CD4-positive, alpha-beta T cell treated with Interleukin-12 subunit alpha and Interleukin-12 subunit beta, for 1 hour (primary cell): ENCODE results near the gene MAPK9.
"Not testable (repeated sequence)": the region's sequence is repeated elsewhere in the genome, so short reads cannot be mapped to it uniquely, and the experiment has no call there.

Source experiments
- DNase-seq: peaks from one replicate; pipeline ENCODE4 v3.0.0-alpha.2; 2020

Gene MAPK9

GRCh38 chr5:180222056-180222455 lies 69.8 kb downstream of the MAPK9 start:
- no peak for DNase-seq

DNA sequence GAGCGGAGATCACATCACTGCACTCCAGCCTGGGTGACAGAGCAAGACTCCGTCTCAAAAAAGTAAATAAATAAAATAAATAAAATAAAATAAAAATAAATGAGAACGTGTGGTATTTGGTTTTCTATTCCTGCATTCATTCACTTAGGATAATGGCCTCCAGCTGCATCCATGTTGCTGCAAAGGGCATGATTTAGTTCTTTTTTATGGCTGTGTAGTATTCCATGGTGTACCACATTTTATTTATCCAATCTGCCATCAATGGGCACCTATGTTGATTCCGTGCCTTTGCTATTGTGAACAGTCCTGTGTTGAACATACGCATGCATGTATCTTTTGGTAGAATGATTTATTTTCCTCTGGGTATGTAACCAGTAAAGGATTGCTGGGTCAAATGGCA lies 74.1 kb downstream of the MAPK9 start:
- DNase-seq = no peak

DNA sequence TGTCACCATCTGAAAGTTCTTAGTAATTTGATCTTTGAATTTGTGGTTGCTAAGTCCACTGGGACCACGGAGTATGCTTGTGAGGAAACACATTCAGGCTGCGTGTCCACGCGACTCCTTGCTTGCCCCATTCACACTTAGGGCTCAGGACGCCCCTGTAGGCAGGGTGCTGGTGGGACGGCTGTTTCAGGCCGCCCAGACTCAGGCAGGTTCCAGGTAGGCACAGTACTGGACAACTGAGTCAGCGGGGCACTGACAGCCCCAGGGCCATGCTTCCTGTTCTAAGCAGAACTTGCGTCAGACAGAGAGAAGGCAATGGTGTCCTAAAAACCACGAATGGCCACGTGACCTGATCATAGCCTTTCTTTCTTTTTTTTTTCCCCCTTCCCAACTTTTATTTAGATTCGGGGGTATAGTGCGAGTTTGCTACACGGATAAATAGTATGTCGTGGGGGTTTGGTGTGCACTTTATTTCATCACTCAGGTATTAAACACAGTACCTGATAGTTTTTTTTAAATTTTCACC lies 75.2 kb downstream of the MAPK9 start:
- DNase-seq = no peak

DNA sequence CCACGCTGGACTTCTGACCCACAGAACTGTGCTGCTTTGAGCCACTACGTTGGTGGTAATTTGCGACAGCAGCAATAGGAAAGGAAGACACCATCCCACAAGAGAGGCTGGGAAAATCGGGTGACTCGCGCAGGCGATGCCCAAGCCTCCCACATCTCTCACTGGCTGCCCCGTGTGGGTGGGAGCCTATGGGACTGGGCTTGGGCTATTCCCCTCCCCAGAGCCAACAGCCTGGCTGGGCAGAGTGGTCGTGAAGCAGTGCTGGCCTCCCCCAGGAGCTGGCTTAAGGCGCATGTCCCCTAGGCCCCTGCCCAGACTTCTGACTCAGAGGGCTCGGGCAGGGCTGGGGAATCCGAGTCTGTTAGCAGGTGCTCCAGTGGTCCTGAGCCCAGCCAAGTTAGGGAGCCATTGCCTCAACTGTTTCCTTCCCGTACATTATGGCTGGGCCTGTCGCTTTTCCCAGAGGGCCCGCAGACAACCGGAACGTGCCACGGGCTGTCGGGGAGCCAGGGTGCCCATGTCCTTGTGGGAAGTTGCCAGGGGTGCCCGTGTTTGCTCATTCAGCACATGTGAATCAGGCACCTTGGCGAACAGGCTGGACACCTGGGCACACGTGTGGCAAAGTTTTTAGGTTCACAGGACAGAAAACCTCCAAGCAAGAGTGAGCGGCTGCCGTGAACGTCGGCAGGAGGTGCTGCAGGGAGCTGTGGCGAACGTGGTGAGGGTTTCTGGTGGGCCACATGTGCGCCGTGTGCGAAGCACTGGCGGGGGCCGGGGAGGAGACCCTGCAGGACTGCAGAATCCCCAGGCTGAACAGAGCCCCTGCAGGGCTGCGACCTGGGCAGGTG lies 75.9 kb downstream of the MAPK9 start:
- DNase-seq = no peak

DNA sequence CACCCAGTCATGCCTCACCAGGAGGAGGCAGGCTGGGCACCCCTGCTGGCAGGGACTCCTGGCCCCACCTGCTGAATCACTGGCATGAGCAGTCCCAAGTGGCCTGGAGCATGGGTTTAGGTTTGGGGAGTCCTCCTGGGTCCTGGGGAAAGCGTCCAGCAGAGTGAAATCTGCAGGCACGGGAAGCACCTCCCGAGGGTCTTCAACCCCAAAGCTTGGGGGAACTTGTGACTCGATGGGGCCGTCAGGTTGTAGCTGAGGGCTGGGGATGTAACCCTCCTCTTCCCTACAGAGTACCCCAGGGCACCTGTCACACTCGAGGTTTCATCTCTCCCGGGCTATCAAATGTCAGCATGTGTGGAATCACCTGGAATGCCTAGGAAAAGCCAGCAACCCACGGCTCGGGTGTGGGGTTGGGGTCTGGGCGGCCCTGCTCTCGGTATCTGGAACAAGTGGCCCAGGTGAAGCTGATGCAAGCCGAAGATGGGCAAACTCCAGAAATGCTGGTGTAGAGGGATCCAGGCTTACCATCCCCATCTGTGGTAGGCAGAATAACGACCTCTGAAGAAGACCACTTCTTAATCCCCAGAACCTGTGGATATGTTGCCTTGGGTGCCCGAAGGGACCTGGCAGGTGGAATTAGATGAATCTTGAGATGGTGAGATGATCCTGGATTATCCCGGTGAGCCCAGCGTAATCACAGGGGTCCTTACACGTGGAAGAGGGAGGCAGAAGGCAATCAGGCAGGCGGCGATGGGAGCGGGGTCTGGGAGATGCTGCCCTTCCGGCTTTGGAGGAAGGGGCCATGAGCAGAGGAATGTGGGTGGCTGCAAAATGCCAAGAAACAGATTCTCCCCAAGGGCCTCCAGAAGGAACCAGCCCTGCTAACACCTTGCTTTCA lies 76.8 kb downstream of the MAPK9 start:
- no peak for DNase-seq

DNA sequence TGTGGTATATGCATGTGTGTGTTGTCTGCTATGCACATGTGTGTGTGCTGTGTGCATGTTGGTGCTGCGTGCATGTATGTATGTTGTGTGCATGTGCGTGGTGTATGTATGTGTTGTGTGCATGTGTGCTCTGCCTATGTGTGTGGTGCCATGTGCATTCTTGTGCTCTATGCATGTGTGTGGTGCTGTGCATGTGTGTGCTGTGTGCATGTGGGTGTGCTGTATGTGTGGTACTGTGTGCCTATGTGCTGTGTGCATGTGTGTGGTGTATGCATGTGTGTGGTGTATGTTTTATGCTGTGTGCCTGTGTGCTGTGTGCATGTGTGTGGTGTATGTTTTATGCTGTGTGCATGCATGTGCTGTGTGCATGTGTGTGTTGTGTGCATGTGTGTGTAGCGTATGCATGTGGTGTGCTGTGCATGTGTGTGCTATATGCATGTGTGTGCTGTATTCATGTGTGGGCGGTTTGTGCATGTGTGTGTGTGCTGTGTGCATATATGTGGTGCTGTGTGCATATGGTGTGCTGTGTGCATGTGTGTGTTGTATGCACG lies 78.2 kb downstream of the MAPK9 start:
- no peak for DNase-seq

DNA sequence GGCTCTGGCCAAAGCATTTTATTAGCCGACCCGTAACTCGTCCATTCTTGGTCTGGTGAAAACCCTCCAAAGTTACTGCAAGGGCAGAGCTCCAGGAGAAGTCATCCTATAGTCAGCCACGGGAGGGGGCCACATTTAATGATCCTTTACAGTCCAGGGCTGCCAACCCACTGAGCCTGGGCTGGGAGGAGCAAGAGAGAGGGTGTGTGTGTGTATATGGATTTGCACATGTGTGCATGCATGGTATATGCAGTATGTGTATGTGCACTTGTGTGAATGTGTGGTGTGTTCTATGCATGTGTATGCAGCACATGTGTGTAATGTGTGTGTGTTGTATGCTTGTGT lies 78.7 kb downstream of the MAPK9 start:
- no peak for DNase-seq

DNA sequence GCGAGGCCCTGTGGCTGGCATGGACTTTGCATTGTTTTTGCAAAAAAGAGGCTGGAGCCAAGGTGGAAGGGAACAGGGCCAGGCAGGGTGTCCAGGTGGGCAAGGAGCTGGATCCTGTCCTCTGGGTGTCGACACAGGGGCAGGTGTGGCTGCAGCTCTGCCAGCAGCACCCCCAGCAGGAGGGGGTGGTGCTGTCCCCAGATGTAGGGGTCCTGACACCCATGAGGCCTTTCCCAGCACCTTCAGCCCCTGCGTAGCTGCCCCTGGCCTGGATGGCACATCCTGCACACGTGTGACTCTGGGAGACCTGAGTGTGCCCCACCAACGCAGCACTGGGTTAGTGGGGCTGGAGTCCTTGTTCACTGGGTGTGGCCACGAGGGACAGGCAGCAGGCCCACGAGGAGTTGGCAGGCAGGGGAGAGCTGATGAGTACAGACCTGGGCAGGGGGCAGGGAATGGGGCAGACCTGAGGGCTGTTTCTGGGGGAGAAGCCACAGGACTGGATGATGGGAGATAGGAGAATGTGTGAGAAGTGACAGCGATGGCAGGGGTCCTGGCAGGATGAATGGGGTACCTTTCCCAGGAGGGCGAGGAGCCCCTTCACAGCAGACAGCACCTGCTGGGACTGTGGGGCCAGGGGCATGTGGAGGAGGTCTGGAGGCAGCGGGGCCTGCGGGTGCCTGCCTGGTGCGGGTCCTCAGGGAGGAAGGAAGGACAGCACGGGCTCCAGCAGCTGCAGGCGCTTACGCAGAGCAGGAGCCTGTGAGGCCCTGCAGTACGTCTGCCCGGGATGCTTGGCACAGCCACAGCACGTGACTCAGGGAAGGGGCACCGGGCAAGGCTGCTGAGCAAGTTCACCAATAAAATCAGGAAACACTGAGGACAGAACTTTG lies 79.3 kb downstream of the MAPK9 start:
- no peak for DNase-seq

DNA sequence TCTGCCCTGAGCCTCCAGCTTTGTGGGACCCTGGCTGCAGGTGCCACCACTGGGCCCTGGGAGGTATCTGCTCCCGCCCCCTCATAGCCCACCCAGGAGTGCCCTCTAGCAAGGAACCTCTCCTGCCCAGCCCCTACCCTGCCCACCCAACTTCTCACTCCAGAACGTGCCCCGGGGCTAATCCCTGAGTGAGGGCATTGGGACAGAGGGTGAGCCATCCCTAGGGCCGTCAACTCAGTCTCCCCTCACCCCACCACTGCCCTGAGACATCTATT lies 80.2 kb downstream of the MAPK9 start:
- no peak for DNase-seq

GRCh38 chr5:180210961-180211760 lies 80.7 kb downstream of the MAPK9 start:
- no peak for DNase-seq

- not testable (repeated sequence) for DNase-seq
Measured at GRCh38 chr5:180210077-180210476, 81.8 kb downstream of the MAPK9 start.

GRCh38 chr5:180209137-180209581 lies 82.7 kb downstream of the MAPK9 start, which contains the start of gene RASGEF1C:
TSS of gene RASGEF1C (minus strand) at chr5:180209211. CDS start at chr5:180138052, 71,159 bp downstream.
- DNase-seq = peak; percentile 54

- DNase-seq = no peak
Measured at GRCh38 chr5:180208435-180209081, 83.3 kb downstream of the MAPK9 start.

- DNase-seq = no peak
Measured at GRCh38 chr5:180208038-180208434, 83.8 kb downstream of the MAPK9 start.

GRCh38 chr5:180207593-180207992 lies 84.3 kb downstream of the MAPK9 start:
- no peak for DNase-seq

DNA sequence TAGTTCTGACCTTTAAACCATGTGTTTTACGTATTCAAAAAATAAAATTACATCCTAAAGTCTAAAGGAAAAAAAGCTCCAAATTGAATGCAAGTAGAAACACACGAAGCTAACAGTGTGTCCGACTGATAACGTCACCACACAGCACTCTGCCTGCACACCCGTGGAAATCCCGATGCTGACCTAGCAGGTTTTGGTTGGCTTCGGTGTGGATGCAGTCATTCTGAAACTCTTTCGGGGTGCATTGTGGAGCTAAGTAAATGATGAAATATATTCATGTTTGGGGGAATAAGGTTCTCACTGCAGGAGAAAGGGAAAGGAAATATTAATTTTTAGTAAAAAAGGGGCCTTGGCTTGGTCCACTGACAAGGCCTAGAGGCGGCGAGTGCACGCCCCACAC lies 84.9 kb downstream of the MAPK9 start:
- DNase-seq = no peak

DNA sequence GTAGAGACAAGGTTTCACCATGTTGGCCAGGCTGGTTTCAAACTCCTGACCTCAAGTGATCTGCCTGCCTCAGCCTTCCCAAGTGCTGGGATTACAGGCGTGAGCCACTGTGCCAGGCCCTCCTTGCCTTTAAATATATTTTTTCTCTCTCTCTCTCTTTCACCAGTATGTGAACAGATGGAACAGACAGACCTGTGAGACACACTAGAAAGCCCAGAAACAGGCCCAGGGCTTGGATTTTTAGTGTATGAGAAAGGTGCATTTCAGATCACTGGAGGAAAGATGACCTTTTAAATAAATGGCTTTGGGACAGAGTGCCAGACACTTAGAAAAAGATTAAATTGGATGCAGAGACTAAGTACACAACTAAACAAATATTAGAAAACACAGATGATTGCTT lies 86.0 kb downstream of the MAPK9 start:
- no peak for DNase-seq

GRCh38 chr5:180204276-180204819 lies 87.5 kb downstream of the MAPK9 start:
- no peak for DNase-seq

- no peak for DNase-seq
Measured at GRCh38 chr5:180202939-180203573, 88.8 kb downstream of the MAPK9 start.
